HepG2 (cell line): ENCODE results near the gene UBTD1. TPM values are rescaled to one million over a fixed set of nuclear protein-coding genes. Genes with fewer than 3 reads are reported as not detected.
"Not testable (repeated sequence)": the region's sequence is repeated elsewhere in the genome, so short reads cannot be mapped to it uniquely, and the experiment has no call there.

Experiments used
- ATAC-seq: fragments of 200-7000 bp; cut with Tn5 transposase; 3 replicates; pipeline ENCODE4 v1.9.1; 2020; ENCODE audit warnings: mild to moderate bottlenecking, moderate library complexity
- BruUV-seq: library from RNA; stranded (reverse); fragments of 400-500 nt; replicated peaks from 2 replicates; lab custom pipeline; 2021; lab: Mats Ljungman, UMichigan
- CTCF ChIA-PET: fragments of 300-600 bp; formaldehyde crosslinking; extraction: SDS; loops from one replicate; lab custom pipeline; 2021; ENCODE audit warnings: low total read pairs, inconsistent platforms, low intra/inter-chr PET ratio; lab: Yijun Ruan, JAX
- POLR2A ChIA-PET: fragments of 350-600 bp; sonication (Branson Sonifier 250); formaldehyde crosslinking; loops from one replicate; lab custom pipeline; 2020; ENCODE audit warnings: antibody characterized with exemption, inconsistent platforms; lab: Yijun Ruan, JAX
- DNase-seq: peaks from one replicate; pipeline ENCODE4 v3.0.0-alpha.2; 2015; ENCODE audit warnings: low spot score
- FAIRE-seq: peaks from 3 replicates; lab custom pipeline; 2011; peaks lifted over from hg19 to GRCh38; lab: Jason Lieb, UNC
- H2AFZ ChIP-seq: one replicate; pipeline ENCODE4 v1.6.1; 2011; ENCODE audit warnings: low read length, inconsistent platforms
- H3K27ac ChIP-seq: fragments of 300-600 bp; 3 replicates; pipeline ENCODE4 v1.8.0; 2011; ENCODE audit warnings: mixed run types, mild to moderate bottlenecking, mixed read lengths, low read length, inconsistent platforms; ENCODE audit not compliant: insufficient read depth; ENCODE audit errors: extremely low read length
- H3K27me3 ChIP-seq, 2 experiments: fragments of 200-600 bp in 1 of 2; 2 replicates in 1 of 2; 3 replicates in 1 of 2; pipeline versions ENCODE4 v1.6.0 to v1.8.0; 2011; ENCODE audit warnings: low read length in 2 of 2, mild to moderate bottlenecking in 2 of 2, moderate library complexity in 2 of 2, inconsistent platforms in 1 of 2; ENCODE audit not compliant: insufficient read depth in 2 of 2, control insufficient read depth in 1 of 2
- H3K36me3 ChIP-seq, 2 experiments: fragments of 200-600 bp in 1 of 2; replicated peaks in 1 of 2; 2 replicates in 1 of 2; 3 replicates in 1 of 2; pipeline versions ENCODE4 v1.5.1 to v1.8.0; 2011; ENCODE audit warnings: low read length in 2 of 2, inconsistent platforms in 1 of 2; ENCODE audit not compliant: insufficient read depth in 2 of 2, control insufficient read depth in 1 of 2
- H3K4me1 ChIP-seq: 2 replicates; pipeline ENCODE4 v1.5.1; 2012; ENCODE audit warnings: low read length, inconsistent platforms; ENCODE audit not compliant: insufficient read depth
- H3K4me2 ChIP-seq: 2 replicates; pipeline ENCODE4 v1.6.0; 2011; ENCODE audit warnings: low read depth, low read length, inconsistent platforms
- H3K4me3 ChIP-seq, 3 experiments: fragments of 200-600 bp in 1 of 3; sonication (generic), shearing (Covaris generic) in 1 of 3; replicated peaks in 1 of 3; 2 replicates each; pipeline ENCODE4 v1.5.1; 2011 to 2016; ENCODE audit warnings: low read length in 3 of 3, inconsistent platforms in 2 of 3, low read depth in 2 of 3, mild to moderate bottlenecking in 2 of 3, control low read depth in 1 of 3, mixed read lengths in 1 of 3; ENCODE audit not compliant: insufficient read depth in 1 of 3
- H3K79me2 ChIP-seq: one replicate; pipeline ENCODE4 v1.6.1; 2011; ENCODE audit warnings: low read length, inconsistent platforms; ENCODE audit not compliant: insufficient read depth
- H3K9ac ChIP-seq: 2 replicates; pipeline ENCODE4 v1.6.0; 2011; ENCODE audit warnings: mild to moderate bottlenecking, low read depth, low read length, inconsistent platforms; ENCODE audit not compliant: insufficient read depth
- H3K9me3 ChIP-seq: 2 replicates; pipeline ENCODE4 v1.5.1; 2012; ENCODE audit warnings: mild to moderate bottlenecking, low read length
- H4K20me1 ChIP-seq: 2 replicates; pipeline ENCODE4 v1.6.0; 2011; ENCODE audit warnings: inconsistent platforms, mild to moderate bottlenecking, low read length, moderate library complexity; ENCODE audit not compliant: insufficient read depth
- ZNF460 ChIP-seq: sonication (generic); formaldehyde crosslinking; IDR thresholded peaks from 2 replicates; pipeline ENCODE4 v1.5.1; 2020; ENCODE audit warnings: missing genetic modification reagents, mild to moderate bottlenecking, borderline replicate concordance
- WGBS: methylation state at CpG from one replicate; pipeline ENCODE4 v1.1.6; 2017; ENCODE audit warnings: low lambda C conversion rate; 5-methylcytosine and 5-hydroxymethylcytosine counted together
- in situ Hi-C: cut with HindIII; loops from 2 replicates; pipeline ENCODE4 v1.10.0; 2017; ENCODE audit warnings: low pct_unique_long_range_greater_than_20kb; ENCODE audit not compliant: extremely low pct_ligation_motif_present
- intact Hi-C: fragments of 100-400 bp; cut with micrococcal nuclease; formaldehyde crosslinking; loops from one replicate; pipeline ENCODE4 v1.10.0; 2022; ENCODE audit not compliant: unreplicated experiment
- polyA plus RNA-seq, 8 experiments: library from polyadenylated mRNA; depleted of rRNA in 3 of 8; stranded (reverse) in 7 of 8; unstranded in 1 of 8; fragments of >200 nt; fragmentation: Illumina TruSeq in 4 of 8; extraction: Trizol in 4 of 8; gene quantifications; 2 replicates each; pipeline versions ENCODE4 v1.2.1 to v1.2.3, GENCODE V29; 2011 to 2016; ENCODE audit warnings: low read depth in 4 of 8, missing spikeins in 1 of 8, mixed read lengths in 1 of 8; ENCODE audit not compliant: insufficient read depth in 1 of 8
- total RNA-seq, 5 experiments: library from RNA; depleted of rRNA; stranded (reverse); fragments of >200 nt; fragmentation: Illumina TruSeq; extraction: Trizol; gene quantifications; 2 replicates each; pipeline ENCODE4 v1.2.3, GENCODE V29; 2016; ENCODE audit warnings: low read depth in 1 of 5

Gene UBTD1
- total and polyA plus RNA-seq, 2 of the 13 experiments (the other 11 are each of a cell fraction or from before 2014, with no cell fraction given): 7.9 to 10.0 TPM

DNA sequence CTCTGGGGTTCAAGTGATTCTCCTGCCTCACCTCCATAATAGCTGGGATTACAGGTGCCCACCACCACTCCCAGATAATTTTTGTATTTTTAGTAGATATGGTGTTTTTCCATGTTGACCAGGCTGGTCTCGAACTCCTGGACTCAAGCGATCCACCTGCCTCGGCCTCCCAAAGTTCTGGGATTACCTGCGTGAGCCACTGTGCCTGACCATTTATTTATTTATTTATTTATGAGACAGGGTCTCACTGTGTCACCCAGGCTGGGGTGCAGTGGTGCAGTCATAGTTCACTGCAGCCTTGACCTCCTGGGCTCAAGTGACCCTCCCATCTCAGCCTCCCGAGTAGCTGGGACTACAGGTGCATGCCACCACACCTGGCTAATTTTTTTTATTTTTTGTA, 55.6 kb downstream of the UBTD1 start:
- FAIRE-seq, H3K4me3 ChIP-seq, H3K27ac ChIP-seq, H3K79me2 ChIP-seq, DNase-seq, H3K27me3 ChIP-seq, H2AFZ ChIP-seq, ATAC-seq, H3K9ac ChIP-seq, H3K36me3 ChIP-seq, H3K4me2 ChIP-seq, H4K20me1 ChIP-seq, intact Hi-C loops, H3K9me3 ChIP-seq, BruUV-seq: not testable (repeated sequence)
- in situ Hi-C loops: loop anchor here (5.0 kb wide), 1 partner anchor 92 kb away; no protein-coding TSS in a partner anchor
- ChIA-PET CTCF (interaction anchor here (1.6 to 1.8 kb wide), 2 partner anchors 19 to 91 kb away, joined by 13 to 19 read pairs; no protein-coding TSS in a partner anchor), POLR2A (interaction anchor here (0.8 kb wide), 2 partner anchors 55 to 90 kb away, joined by 4 read pairs; partner anchors contain the start of gene UBTD1)
- peak; percentile 14; the same call in 1 of the 2 replicates for TF ChIP-seq ZNF460 (CRISPR knock-in tag)
- H3K4me1 ChIP-seq: peaks cover 27% of the 10 kb centered on the region
- WGBS: 97% methylated on average over 5 of the region's 5 CpGs

DNA sequence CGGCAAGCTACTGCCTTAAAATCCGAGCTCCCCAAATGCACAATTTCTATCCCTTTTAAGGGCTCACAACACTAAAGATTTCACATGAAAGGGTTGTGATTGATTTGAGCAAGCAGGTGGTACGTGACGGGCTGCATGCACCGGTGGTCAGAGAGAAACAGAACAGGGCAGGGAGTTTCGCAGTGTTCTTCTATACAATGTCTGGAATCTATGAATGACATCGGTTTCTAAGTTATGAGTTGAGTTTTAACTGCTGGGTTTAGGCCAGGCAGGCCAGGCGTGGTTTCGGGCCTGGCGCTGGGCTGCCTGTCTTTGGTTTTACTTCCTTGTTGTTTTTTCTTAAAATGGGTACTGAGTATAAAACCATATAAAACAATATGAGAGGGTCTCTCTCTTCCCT, 56.8 kb downstream of the UBTD1 start:
- intact Hi-C loops, in situ Hi-C loops, H3K27ac ChIP-seq, H3K9me3 ChIP-seq, H2AFZ ChIP-seq, H4K20me1 ChIP-seq, DNase-seq, BruUV-seq, H3K4me2 ChIP-seq, H3K4me3 ChIP-seq, FAIRE-seq, POLR2A ChIA-PET, CTCF ChIA-PET, ATAC-seq, H3K79me2 ChIP-seq, H3K9ac ChIP-seq, H3K27me3 ChIP-seq, H3K36me3 ChIP-seq: not testable (repeated sequence)
- peaks cover 22% of the 10 kb centered on the region for H3K4me1 ChIP-seq
- WGBS: 95% methylated on average over 7 of the region's 10 CpGs
